SK-N-MC (cell line): ENCODE results near the gene IQSEC1.

ENCODE experiments used
- EZH2 ChIP-seq: fragments of 200-600 bp; sonication (generic); IDR thresholded peaks from one replicate; pipeline ENCODE4 v1.6.1; 2017; ENCODE audit warnings: antibody characterized with exemption
- FOXP2 ChIP-seq: optimal IDR thresholded peaks from 2 replicates; pipeline ENCODE3; 2011; ENCODE audit warnings: mild to moderate bottlenecking, moderate library complexity; ENCODE audit not compliant: insufficient read depth; ENCODE audit errors: extremely low read length, control extremely low read depth
- POLR2AphosphoS5 ChIP-seq: IDR thresholded peaks from 2 replicates; pipeline ENCODE4 v1.6.1; 2012; ENCODE audit warnings: mild to moderate bottlenecking, low read depth, low read length, borderline replicate concordance

DNA sequence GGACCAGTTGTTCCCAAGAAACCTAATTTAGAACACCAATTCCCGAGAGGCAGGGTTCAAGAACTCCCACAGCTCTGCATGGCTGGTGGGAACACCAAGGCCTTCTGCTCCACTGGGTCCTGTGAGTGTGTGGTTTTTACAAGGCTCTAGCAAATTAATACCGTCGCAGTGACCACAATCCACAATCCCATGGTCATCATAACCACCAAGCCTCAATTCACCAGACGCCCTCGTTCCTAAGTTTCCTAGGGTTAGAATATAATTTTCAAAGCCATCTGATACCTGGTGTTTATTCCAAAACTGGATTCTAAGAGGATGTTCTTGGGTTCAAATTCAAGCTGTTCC, 116.9 kb downstream of the IQSEC1 start:
- no peak for TF ChIP-seq EZH2
- no peak for TF ChIP-seq POLR2AphosphoS5
- TF ChIP-seq FOXP2, result no peak
